DMS 273 (cell line): ENCODE measurements around the gene F7.

ENCODE experiments used
- DNase-seq: peaks from one replicate; lab custom pipeline; 2025; ENCODE audit not compliant: unreplicated experiment; lab: John Stamatoyannopoulos, UW

Gene F7

DNA sequence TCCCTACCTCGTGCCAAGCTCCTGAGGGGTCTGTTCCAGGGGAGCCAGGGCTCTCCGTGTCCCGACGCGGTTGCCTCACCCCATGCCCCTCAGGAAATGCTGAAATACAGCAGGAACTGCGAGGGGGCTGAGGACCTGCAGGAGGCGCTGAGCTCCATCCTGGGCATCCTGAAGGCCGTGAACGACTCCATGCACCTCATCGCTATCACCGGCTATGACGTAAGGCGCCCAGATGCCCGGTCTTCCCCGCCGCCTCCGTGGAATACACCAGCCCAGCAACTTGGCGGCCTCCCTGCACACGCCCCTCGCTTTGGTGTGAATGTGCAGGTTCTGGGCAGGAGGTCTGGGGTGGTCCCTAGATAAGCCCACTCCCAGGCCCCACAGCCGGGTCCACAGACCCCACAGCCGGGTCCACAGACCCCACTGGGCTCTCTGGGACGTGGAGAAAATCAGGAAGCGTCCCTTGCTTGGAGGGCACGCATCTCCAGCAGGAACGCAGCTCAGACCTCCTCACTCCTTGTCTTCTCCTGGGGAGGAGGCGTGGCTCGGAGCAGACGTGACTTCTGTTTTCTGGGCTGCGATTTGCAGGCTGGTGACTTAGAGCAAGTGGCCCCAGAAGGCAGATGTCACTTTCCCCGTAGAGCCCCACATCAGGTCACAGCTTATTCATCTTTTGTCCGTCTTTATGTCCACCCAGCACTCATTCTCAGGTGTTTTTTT, 19.4 kb upstream of the F7 start:
- peak; percentile 71 for DNase-seq

DNA sequence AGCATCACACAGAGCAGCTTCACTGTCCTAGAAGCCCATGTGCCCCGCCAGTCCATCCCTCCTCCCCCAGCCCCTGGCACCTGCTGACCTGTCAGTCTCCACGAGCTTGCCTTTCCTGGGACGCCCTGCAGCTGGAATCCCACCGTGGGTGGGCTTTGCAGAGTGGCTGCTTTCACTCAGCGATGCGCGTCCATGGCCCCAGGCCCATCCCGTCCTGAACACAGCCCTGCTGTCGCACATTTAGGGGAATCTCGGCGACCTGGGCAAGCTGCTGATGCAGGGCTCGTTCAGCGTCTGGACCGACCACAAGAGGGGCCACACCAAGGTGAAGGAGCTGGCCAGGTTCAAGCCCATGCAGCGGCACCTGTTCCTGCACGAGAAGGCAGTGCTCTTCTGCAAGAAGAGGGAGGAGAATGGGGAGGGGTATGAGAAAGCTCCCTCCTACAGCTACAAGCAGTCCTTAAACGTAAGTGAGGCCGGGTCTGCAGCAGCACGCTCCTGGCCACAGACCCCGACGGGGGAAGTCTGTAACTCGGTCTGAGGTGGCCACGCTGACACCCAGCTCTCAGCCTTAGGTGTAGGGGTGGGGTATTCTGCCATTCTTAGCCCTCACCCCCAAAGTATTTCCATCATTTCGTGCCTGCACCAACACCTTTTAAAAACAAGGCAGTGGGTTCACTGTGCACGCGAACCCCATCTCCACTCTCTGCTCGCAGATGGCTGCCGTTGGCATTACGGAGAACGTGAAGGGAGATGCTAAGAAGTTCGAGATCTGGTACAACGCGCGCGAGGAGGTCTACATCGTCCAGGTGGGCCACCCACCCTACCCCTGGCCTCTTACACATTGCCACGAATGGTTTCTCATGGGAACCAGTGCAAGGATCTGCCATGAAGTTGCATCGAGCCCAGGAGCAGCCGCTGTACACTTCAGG, 18.3 kb upstream of the F7 start:
- DNase-seq: no peak

DNA sequence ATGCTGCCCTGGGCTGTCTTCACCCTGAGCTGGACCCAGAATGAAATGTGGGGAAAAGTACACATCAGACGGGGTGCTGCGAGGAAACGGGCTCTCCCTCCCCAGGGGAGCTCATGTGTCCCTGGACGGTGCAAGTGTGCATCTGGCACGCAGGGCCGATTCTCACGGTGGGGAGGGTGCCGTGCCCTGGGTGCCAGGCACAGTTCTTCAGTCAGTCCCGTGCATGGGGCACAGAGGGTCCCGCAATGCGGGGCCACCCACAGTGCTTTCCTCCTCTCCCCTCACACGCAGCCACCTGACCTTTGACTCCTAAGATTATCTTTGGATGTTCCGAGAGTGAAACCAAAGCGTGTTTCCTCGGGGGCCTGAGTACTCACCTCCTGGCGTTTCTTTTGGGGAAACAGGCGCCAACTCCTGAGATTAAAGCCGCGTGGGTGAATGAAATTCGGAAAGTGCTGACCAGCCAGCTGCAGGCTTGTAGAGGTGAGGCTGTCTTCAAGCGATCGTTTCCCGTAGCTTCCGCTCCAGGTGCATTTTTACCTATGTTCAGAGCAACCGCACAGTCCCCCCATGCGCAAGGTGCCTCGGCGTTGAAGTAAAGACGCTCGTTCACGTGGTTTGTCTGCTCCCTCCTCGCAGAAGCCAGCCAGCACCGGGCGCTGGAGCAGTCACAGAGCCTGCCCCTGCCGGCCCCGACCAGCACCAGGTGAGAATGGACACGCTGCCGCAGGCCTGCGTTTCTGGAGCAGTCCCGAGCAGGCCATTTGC, 17.5 kb upstream of the F7 start:
- no peak for DNase-seq

DNA sequence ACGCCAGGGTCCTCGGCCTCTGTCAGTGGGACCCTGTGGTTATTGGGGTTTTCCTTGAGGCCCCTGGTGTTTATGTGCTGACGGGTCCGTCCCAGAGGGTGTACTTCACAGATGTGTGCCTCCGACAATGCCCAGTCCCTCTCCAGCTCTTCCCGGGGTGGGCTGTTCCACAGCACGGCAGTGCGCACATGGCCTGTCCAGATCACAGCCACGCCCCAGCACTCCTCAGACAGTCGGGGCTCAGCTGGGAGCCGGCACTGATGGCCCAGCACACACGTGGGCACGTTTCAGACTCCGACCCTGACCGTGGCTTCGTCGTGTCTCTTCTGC, 16.9 kb upstream of the F7 start:
- no peak for DNase-seq

DNA sequence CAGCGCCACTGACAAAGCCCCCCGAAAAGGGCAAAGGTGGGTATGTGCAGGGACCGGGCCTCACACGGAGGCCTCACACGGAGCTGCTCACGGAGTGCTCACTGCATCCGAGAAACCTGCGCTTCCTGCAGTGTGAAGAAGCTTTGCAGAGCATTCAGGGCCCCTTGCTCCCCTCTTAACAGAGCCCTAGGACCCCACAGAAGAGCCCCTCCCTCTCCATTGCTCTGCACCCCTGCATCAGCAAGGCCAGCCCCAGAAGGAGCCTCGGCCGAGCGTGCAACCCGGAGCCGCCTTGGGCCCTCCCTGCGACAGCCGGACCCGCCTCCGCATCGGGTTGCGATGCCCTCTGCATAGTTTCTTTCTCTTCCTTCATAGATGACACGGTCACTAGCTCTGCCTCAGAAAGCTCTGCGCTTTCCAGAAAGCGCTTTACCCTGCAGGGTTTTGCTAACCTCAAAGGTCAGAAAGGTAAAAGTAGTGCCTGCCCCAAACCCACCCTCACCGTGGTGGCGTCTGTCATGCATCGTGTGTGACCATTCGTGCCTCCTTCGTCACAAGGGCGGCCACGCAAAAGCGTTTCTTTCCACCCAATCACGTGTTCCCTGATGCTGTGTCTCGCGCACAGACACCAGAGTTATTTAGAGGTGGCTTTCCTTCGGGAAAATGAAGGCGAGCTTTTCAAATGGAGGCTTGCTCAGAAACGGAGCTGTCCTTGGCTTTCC, 15.7 kb upstream of the F7 start:
- DNase-seq: no peak

DNA sequence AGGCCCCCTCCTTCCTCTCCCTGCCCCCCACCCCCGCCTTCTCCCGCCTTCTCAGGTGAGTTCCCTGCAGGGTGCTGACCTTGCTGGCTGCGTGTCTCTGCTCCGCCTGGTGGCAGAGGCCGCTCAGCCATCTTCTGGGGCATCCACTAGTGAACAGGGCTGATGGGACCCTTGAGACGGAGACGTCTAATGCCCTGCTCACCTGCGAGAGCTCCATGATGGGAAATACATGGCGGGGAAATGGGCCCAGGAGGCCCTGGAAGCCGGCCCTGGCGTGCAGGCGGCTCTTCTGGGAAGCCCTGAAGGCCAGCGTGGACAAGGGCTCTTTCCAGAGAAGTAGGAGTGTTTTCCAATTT, 15.2 kb upstream of the F7 start:
- no peak for DNase-seq

DNA sequence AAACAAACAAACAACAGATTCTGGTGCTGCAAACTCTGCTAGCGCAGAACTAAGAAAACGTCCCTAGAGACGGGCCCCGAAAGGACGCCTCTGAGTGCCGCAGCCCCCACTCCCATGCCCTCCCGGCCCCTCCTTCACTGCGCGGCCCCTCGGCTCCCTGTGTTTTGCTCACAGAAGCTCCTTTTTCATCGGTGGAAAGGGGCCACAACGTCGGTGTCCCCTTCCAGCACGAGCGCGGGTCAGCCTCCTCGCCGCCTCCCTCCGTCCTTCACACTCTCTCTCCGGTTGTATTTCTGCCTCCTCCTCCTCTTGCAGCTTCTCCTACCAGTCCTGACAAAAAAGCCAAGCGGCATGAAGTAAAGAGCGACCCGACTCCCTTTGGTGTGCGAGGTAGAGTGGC, 14.8 kb upstream of the F7 start:
- DNase-seq: no peak

DNA sequence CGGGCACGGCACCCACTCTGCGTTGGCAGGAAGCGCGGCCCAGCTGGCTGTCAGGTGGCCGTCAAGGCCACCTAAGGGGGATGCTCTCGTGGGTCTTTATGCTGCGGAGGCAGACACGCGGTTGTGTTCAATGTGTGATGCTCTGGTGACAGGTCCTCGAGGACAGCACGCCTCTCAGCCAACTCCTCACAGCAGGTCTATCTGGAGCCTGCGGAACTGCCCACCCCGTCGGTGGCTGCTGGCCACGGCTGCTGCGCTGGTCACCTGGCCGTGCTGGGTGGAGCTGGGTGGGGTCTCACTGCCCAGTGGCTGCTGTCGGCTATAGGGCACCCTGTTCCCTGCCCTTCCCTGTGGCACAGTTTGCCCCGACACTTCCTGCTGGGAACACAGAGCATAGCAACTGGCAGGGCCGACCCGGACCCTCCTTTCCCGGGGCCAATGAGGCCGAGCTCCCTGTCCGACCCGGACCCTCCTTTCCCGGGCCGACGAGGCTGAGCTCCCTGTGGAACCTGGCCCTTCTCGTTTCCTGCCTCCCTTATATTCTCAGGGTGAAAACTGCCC, 14.3 kb upstream of the F7 start:
- DNase-seq: no peak

DNA sequence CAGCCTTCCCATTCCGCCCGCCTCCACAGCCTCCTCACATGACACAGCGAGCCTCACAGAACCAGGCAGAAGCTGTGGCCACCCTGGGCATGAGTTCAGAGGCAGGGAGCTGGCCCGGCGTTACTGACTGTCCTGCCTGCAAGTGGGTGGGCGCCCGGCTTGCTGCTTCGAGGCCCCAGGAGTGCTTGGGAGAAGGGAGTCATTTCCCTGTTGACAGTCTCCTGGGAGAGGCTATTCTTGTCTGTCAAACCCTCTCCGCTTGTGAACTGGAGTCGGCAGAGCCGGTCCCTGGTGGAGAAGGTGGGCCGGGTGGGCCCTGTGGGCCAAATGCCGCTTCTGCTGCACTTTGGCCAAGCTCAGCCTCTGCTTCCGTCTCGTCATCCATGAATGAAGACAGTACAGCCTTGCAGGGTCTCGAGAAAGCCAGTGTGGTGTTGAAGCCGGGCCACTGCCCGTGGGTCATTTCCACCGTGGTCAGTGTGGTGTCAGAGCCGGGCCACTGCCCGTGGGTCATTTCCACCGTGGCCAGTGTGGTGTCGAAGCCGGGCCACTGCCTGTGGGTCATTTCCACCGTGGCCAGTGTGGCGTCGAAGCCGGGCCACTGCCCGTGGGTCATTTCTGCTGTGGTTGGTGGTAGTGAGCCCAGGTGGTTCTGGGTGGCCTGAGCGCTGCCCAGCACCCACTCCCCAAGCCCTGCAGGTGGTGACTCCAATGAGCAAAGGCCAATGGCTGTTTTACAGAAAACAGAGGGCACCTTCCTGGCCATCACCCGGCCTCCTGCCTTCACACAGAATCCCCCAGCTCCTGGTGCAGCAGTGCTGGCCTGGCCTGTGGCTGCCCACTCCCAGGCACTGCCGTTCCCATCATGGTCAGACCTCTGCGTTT, 13.5 kb upstream of the F7 start:
- no peak for DNase-seq

DNA sequence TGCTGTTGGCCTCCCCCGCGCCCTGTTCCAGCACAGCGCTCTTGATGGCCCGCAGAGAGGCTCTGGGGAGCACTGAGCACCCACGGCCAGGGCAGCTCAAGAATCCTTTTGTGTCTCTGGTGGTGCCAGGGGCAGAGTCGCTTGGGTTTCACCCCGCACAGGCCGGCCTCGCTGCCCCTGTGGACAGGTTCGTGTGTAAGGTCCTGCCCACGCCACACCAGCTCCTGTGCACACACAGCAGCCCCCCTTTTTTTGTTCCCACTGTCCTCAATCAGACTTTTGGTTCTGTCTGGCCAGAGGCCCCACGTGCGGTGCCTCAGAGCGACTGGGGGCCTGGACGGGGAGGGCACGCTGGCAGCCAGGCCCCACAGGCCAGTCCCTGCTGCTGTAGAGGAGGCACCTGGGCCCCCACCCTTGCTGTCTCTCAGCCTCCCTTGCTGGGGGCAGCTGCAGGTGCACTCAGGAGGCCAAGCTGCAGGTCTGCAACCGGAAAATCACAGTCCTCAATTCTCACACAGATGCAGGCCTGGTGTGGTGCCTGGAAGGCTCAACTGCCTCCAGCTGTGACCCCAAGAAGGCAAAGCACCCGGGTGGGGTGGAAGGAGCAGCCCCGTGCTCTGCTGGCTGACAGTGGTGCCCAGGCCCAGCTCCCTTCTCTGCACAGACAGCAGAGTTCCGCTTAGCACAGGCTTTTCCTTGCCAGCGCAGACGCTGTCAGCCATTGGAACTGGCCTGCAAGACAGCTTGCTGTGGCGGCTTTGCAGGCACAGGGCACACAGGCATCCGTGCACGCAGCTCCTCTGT, 12.6 kb upstream of the F7 start:
- DNase-seq: no peak

DNA sequence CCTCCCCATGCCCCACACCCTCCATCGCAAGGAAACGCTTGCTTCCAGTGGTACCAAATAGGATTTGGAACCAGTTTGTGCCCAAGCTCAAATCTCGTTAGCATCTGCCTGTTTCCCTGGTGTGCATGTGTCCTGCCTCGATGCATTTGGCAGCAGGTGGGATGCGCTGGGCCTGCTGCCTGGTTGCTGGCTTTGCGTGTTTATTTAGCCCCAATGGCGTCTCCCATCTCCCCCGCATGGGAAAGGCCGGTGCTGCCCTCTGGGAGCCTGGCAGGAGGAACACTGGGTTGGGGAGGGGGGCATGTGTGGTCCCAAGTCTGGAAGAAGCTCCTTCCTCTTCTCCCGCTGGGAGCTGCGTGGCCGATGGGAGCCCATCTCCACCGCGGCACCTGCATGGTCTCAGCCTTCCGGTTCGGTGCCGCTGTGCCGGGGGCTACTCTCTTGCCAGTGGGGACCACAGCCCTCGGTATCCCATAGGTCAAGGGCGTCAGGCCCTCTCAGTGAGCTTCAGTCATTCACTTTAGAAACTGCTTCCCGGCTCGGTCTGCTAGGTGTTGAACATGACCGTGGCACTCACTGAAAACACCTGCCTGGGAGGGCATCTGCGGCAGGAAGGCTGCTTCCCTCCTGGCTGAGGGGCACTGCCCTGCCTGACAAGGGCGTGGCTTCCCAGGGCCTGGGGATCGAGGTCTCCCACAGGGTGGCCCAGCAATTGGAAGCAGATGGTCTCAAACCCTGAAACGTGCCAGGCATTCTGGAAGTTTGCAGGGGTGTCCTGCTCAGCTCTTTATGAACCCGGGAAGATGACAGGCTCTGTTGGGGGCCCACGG, 11.8 kb upstream of the F7 start:
- no peak for DNase-seq

DNA sequence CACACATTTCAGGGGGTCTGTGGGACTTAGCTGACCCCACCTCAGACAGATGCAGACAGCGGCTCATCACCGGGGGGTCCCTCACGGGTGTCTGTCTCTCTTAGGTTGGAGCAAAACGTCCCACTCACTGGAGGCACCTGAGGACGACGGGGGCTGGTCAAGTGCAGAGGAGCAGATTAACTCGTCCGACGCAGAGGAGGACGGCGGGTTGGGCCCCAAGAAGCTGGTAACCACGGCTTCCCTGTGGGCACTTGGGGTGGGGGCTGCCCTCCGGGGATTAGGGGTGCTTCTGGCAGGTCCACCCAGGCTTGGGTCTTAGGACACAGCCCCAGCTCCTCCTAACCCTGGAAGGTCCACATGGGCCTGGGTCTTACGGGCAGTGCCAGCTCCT, 11.2 kb upstream of the F7 start:
- no peak for DNase-seq

DNA sequence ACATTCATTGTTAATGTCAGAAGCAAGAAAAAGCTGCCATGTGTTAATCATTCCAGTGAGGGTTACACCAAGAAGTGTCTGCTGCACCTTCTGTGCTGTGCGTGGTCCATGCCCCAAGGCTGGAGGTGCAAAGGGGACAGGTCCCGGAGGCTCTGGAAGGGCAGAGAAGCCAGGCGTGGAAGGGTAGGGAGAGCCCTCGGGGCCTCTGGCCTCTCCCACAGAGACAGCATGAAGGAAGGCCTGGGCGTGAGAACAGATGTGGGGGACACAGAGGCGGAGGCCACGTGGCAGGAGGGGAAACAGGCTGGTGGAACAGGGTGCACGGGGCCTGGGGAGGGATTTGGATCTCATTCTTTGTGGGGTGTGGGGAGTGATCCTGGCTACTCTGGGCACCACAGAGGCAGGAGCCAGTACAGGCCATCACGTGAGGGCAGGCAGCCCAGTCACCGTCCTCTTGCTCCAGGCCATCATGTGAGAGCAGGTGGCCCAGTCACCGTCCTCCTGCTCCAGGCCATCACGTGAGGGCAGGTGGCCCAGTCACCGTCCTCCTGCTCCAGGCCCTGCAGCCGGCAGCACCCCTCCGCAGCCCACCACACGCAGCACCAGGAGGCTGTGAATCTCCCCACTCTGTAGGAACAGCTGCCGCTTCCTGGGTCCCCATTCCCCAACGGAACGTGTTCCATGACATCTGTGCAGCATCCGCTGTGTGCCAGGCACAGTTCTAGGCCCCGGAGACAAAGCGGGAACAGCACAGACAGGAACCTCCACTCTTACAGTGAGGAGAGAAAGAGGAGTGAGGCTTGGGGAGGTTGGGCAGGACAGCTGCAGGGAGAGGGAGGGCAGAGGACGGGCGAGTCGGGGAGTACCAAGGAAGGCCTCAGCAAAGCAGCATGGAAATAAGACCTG, 10.2 kb upstream of the F7 start:
- no peak for DNase-seq

DNA sequence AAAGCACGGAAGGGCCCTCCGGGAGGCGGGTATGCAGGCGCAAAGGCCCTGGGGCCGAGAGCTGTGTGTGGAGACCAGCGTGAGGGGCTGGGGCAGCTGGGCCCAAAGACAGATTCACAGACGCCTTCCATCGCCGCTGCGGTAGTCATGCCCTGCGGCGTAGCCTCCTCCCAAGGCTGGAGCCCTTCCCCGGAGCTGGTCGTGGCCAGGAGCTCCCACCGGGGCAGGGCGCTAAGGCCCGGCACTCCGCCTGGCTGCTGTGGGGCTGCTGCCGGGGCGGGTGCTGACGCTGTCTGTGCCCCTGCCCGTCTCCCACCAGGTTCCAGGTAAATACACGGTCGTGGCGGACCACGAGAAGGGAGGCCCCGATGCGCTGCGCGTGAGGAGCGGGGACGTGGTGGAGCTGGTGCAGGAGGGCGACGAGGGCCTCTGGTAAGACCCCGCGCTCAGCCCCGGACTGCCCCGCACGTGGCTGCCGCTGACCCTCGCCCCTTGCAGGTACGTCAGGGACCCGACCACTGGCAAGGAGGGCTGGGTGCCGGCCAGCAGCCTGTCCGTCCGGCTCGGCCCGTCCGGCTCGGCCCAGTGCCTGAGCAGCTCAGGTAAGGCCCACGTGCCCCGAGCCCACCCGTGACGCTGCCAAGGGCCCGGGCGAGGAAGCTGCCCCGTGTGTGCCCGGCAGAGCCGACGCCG, 9.4 kb upstream of the F7 start:
- DNase-seq: no peak

DNA sequence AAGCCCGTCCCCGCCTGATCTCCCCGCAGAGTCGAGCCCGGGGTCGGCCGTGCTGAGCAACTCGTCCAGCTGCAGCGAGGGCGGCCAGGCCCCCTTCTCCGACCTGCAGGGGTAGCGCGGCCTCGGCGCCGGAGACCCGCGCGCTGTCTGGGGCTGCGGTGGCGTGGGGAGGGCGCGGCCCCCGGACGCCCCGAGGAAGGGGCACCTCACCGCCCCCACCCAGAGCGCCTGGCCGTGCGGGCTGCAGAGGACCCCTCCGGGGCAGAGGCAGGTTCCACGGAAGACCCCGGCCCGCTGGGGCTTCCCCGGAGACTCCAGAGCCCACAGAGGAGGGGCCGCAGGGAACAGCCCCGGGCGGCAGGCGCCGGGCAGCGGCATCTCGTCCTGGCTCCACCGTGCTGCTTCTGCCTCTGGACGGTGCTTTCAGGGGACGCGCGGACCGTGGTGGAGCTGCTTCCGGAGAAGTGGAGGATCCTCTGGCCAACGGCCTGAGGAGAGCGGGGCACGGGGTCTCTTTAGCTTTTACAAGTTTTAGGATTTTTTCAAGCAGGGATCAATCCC, 8.8 kb upstream of the F7 start:
- no peak for DNase-seq

DNA sequence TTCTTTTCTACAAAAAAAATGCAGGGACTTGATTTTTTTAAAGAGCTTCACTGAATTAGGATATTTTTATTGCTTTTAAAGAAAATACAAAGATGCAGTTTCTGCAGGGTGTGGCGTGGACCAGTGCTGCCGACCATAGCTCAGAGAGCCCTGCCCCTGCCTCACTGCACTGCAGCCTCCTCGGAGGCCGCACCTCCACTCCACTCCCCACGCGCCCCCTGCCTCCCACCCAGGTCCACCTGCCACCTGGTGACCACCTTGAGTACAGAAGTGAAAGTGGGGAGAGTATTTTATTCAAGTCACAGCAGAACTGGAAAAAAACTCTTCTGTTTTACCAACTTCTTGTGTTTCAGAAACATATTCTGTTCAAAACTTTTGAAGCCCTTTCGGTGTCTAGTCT, 7.9 kb upstream of the F7 start:
- no peak for DNase-seq
